Measurements from ENCODE around the gene TLCD4. TPM values are rescaled to one million over a fixed set of nuclear protein-coding genes. Genes with fewer than 3 reads are reported as not detected.

TLCD4 gene
- total and polyA plus RNA-seq, 10 of the 15 experiments (the other 5 are each of a cell fraction or from before 2014, with no cell fraction given): under 0.01 to 0.10 (median 0.04) TPM; not detected in 5

- ChIA-PET POLR2A (no interaction called here), RAD21 (ENCODE audit: unreplicated experiment) (no interaction called here), CTCF (no interaction called here), SMC1A (ENCODE audit: uncharacterized antibody, unreplicated experiment) (interaction anchor here (1.5 kb wide), 1 partner anchor 34 kb away, joined by 3 read pairs; no protein-coding TSS in a partner anchor)
- Histone ChIP-seq H3K4me2 (ENCODE audit: control insufficient read depth, insufficient read depth) (no peak overlapping the region), H4K20me1 (ENCODE audit: control insufficient read depth, insufficient read depth) (no peaks in the 10 kb centered on the region), H2AFZ (ENCODE audit: control insufficient read depth, low read depth, low read length) (no peak overlapping the region), H3K9me3 (replicated peaks; ENCODE audit: control insufficient read depth, insufficient read depth, low read length) (no peaks in the 10 kb centered on the region), H3K27ac (ENCODE audit: control insufficient read depth, insufficient read depth) (no peak overlapping the region), H3K36me3 (ENCODE audit: control insufficient read depth in 2 of 2, insufficient read depth in 2 of 2, low read length in 1 of 2) (no peaks in the 10 kb centered on the region), H3K4me1 (ENCODE audit: control insufficient read depth, insufficient read depth, low read length) (no peaks in the 10 kb centered on the region), H3K27me3 (replicated peaks in 1 of 2; ENCODE audit: control insufficient read depth in 2 of 2, insufficient read depth in 2 of 2, low read length in 1 of 2) (no peaks in the 10 kb centered on the region), H3K9ac (ENCODE audit: control insufficient read depth, insufficient read depth, low read length) (no peak overlapping the region), H3K4me3 (no peak overlapping the region), H3K79me2 (ENCODE audit: control insufficient read depth, insufficient read depth, low read length) (no peaks in the 10 kb centered on the region)
- in situ Hi-C loops (cut with MboI) (no loop called here), intact Hi-C loops (cut with micrococcal nuclease; ENCODE audit: unreplicated experiment) (no loop called here)
- DNase-seq (ENCODE audit: low read depth, low spot score) (no peak), FAIRE-seq (no peak), ATAC-seq (no peak)
- WGBS (ENCODE audit: insufficient coverage, insufficient replicate concordance, low lambda C conversion rate, missing lambda C conversion rate): 0% methylated on average over 1 of the region's 1 CpG
- BruUV-seq (replicated peaks): no TSS peak
- TF ChIP-seq POLR2AphosphoS5 (IDR thresholded peaks at IDR 0.05; ENCODE audit: low read length) (no peak), E2F4 (IDR thresholded peaks at IDR 0.05; ENCODE audit: low read depth, low read length) (no peak), FOXM1 (IDR thresholded peaks at IDR 0.05; ENCODE audit: low read depth, low read length) (no peak), NR2C1 (IDR thresholded peaks at IDR 0.05) (no peak), EZH2 (IDR thresholded peaks at IDR 0.05; ENCODE audit: borderline replicate concordance, control insufficient read depth, low read depth, low read length) (no peak), SREBF1 (IDR thresholded peaks at IDR 0.05; ENCODE audit: low read length) (no peak), ESRRA (IDR thresholded peaks at IDR 0.05; ENCODE audit: low read length) (no peak), DPF2 (IDR thresholded peaks at IDR 0.05) (no peak), BCL11A (IDR thresholded peaks at IDR 0.05; ENCODE audit: low read depth, low read length) (no peak), BRCA1 (IDR thresholded peaks at IDR 0.05; ENCODE audit: low read depth, low read length) (no peak), ZNF217 (IDR thresholded peaks at IDR 0.05) (no peak), USF1 (IDR thresholded peaks at IDR 0.05; ENCODE audit: borderline replicate concordance, extremely low read length, insufficient read depth, low read depth, low read length) (no peak), KDM1A (IDR thresholded peaks at IDR 0.05; ENCODE audit: borderline replicate concordance) (no peak), JUNB (IDR thresholded peaks at IDR 0.05) (no peak), JUND (IDR thresholded peaks at IDR 0.05; ENCODE audit: low read depth, low read length) (no peak), PRDM15 (CRISPR knock-in tag; IDR thresholded peaks at IDR 0.05) (no peak), ASH2L (IDR thresholded peaks at IDR 0.05; ENCODE audit: borderline replicate concordance, low read depth) (no peak), MYB (IDR thresholded peaks at IDR 0.05; ENCODE audit: borderline replicate concordance, low read depth, low read length) (no peak)
Observed at GRCh38 chr1:95154096-95154495, 36.9 kb downstream of the TLCD4 start.

All from GM12878 (cell line).